Endothelial cell (in vitro differentiated cells): ENCODE data around the gene LIPH. TPM values are rescaled to one million over a fixed set of nuclear protein-coding genes. Genes with fewer than 3 reads are reported as not detected.

Experiments
- DNase-seq: peaks from one replicate; pipeline ENCODE4 v3.0.0; 2021; ENCODE audit warnings: low spot score
- H3K27ac Mint-ChIP-seq: one replicate; pipeline ENCODE4 v1.8.0; 2021; ENCODE audit warnings: mixed read lengths, inconsistent platforms; ENCODE audit not compliant: unreplicated experiment
- H3K27me3 Mint-ChIP-seq: one replicate; pipeline ENCODE4 v1.8.0; 2021; ENCODE audit warnings: mild to moderate bottlenecking, moderate library complexity, mixed read lengths, inconsistent platforms; ENCODE audit not compliant: unreplicated experiment
- H3K36me3 Mint-ChIP-seq: one replicate; pipeline ENCODE4 v1.8.0; 2021; ENCODE audit warnings: mild to moderate bottlenecking, low read depth, mixed read lengths, inconsistent platforms; ENCODE audit not compliant: unreplicated experiment
- H3K4me1 Mint-ChIP-seq: one replicate; pipeline ENCODE4 v1.8.0; 2021; ENCODE audit warnings: mild to moderate bottlenecking, mixed read lengths, inconsistent platforms; ENCODE audit not compliant: unreplicated experiment
- H3K4me3 Mint-ChIP-seq: one replicate; pipeline ENCODE4 v1.8.0; 2021; ENCODE audit warnings: mild to moderate bottlenecking, mixed read lengths, inconsistent platforms; ENCODE audit not compliant: unreplicated experiment
- H3K9me3 Mint-ChIP-seq: one replicate; pipeline ENCODE4 v1.8.0; 2021; ENCODE audit warnings: mixed read lengths, inconsistent platforms; ENCODE audit not compliant: unreplicated experiment
- total RNA-seq: library from RNA; stranded (reverse); fragmentation: NEBNext Ultra II Directional; extraction: Animal tissue kit (Norgen Biotek cat#: 25700); gene quantifications from one replicate; pipeline ENCODE4 v1.2.1, GENCODE V29; 2021; ENCODE audit not compliant: unreplicated experiment
- TF ChIP-seq, protein P1 (sequence below): fragments of 200-600 bp; sonication (generic); IDR thresholded peaks from one replicate; pipeline ENCODE4 v1.5.0; 2021; ENCODE audit warnings: antibody characterized with exemption; ENCODE audit not compliant: unreplicated experiment

Gene LIPH
- total RNA-seq, 1 donor from 2014 or later = 2.5 TPM

DNA sequence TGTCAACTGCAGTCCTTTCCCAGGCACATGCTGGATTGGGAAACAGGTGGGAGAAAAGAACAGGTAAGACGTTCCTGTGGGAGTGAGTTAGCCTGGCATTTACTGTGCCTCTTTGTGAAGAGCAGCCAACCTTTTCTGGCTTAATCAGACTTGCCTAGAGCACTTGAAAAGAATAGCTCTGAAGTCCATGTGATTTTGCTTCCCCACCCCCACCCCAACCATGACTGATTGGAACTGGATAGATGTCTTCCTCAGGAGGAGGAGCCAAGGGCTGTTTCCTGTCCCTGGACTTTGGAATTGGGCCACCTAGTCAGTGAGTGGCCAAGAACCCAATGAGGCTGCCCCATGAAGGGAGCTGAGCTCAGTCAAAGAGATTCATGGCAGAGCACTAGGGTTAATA, 48.9 kb downstream of the LIPH start:
- no peak overlapping the region for H3K4me3 Mint-ChIP-seq
- no peak overlapping the region for H3K27ac Mint-ChIP-seq
- no peaks in the 10 kb centered on the region for H3K9me3 Mint-ChIP-seq
- DNase-seq = no peak
- peaks cover 4% of the 10 kb centered on the region for H3K4me1 Mint-ChIP-seq
- TF ChIP-seq, protein P1, sequence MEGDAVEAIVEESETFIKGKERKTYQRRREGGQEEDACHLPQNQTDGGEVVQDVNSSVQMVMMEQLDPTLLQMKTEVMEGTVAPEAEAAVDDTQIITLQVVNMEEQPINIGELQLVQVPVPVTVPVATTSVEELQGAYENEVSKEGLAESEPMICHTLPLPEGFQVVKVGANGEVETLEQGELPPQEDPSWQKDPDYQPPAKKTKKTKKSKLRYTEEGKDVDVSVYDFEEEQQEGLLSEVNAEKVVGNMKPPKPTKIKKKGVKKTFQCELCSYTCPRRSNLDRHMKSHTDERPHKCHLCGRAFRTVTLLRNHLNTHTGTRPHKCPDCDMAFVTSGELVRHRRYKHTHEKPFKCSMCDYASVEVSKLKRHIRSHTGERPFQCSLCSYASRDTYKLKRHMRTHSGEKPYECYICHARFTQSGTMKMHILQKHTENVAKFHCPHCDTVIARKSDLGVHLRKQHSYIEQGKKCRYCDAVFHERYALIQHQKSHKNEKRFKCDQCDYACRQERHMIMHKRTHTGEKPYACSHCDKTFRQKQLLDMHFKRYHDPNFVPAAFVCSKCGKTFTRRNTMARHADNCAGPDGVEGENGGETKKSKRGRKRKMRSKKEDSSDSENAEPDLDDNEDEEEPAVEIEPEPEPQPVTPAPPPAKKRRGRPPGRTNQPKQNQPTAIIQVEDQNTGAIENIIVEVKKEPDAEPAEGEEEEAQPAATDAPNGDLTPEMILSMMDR = no peak
- peaks cover 3% of the 10 kb centered on the region for H3K36me3 Mint-ChIP-seq
- peaks cover 8% of the 10 kb centered on the region for H3K27me3 Mint-ChIP-seq

DNA sequence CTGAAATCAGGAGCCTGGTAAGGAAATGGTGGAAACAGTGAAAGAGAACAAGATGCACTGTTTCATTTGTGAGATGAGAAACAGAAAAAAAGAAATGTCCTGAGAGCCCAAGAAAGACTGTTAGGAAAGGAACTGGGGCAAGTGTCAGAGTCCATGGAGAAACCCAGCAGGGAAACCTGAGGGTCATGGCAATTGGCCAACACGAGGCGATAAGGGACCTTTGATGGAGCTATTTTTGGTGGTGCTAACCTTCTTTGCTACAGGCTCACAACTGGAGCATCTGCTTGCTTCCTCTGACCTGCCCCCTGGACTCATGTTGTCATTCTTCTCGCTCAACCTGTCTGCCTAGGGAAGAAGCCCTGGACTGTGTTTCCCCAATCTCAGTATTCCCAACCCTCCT, 49.4 kb downstream of the LIPH start:
- TF ChIP-seq, protein P1 = no peak
- H3K36me3 Mint-ChIP-seq = peaks cover 3% of the 10 kb centered on the region
- no peaks in the 10 kb centered on the region for H3K9me3 Mint-ChIP-seq
- H3K4me3 Mint-ChIP-seq = no peak overlapping the region
- peaks cover 8% of the 10 kb centered on the region for H3K27me3 Mint-ChIP-seq
- no peak overlapping the region for H3K27ac Mint-ChIP-seq
- no peak for DNase-seq
- H3K4me1 Mint-ChIP-seq = peaks cover 4% of the 10 kb centered on the region

GRCh38 chr3:185498503-185499396, 53.6 kb downstream of the LIPH start, which contains the start of gene TMEM41A:
Gene TMEM41A, minus strand, starts transcription at chr3:185499035. Its CDS starts 74 bp downstream, at chr3:185498961.
- Mint-ChIP-seq H3K4me1 (peaks cover 11% of the 10 kb centered on the region), H3K27ac (peak within 1 kb of the TSS; percentile 82), H3K36me3 (peaks cover 13% of the 10 kb centered on the region), H3K4me3 (peak within 1 kb of the TSS; percentile 98), H3K9me3 (no peaks in the 10 kb centered on the region), H3K27me3 (peaks cover 5% of the 10 kb centered on the region)
- TF ChIP-seq, protein P1 = no peak
- DNase-seq = peak; percentile 96

- Mint-ChIP-seq H3K4me1 (peaks cover 10% of the 10 kb centered on the region), H3K27me3 (peaks cover 4% of the 10 kb centered on the region)
Observed at GRCh38 chr3:185490241-185490640, 62.1 kb downstream of the LIPH start.

More at GRCh38 chr3:185490241-185490640, 62.1 kb downstream of the LIPH start:
- Mint-ChIP-seq H3K27ac (no peak overlapping the region), H3K9me3 (no peaks in the 10 kb centered on the region), H3K4me3 (no peak overlapping the region), H3K36me3 (peaks cover 28% of the 10 kb centered on the region)
- TF ChIP-seq, protein P1 = no peak
- no peak for DNase-seq
